GM18526 (cell line): Measurements from ENCODE around the gene TTC16.

Experiments
- POLR2A ChIP-seq: IDR thresholded peaks from 3 replicates; pipeline ENCODE4 v1.6.1; 2011; ENCODE audit not compliant: insufficient read length; ENCODE audit errors: extremely low read depth

The TTC16 gene

DNA sequence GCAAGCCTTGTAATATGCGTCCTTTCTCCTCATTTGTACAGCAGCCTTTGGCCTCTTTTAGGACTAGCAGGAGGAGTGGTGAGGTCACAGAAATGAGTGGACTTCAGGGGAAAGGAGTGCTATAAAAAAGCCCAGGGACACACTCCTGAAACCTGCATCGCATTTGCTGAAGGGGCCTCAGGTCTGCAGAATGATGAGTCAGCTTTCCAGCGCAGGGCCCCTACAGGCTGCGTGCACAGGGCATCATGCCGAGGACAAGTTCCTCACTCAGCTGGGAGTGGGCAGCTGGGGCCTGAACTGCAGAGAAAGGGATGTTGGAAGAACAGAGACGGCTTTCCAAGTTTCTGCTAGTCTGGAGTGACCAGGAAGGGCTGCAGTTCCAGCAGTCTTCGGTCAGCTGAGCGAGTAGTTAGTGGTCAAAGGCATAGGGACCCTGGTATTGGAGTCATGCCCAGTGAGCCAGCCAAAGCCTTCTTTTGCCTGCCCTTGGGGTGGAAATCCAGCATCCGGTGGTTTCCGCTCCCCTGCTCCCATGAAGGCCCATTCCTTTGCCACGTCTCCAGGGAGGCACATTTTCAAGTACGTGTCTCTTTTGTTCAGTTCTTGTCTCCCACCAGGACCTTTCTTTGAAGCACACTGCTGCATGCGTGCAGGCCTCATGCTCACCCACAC lies 26.4 kb upstream of the TTC16 start:
- no peak for TF ChIP-seq POLR2A

- no peak for TF ChIP-seq POLR2A
Observed at GRCh38 chr9:127690735-127691134, 25.1 kb upstream of the TTC16 start.

DNA sequence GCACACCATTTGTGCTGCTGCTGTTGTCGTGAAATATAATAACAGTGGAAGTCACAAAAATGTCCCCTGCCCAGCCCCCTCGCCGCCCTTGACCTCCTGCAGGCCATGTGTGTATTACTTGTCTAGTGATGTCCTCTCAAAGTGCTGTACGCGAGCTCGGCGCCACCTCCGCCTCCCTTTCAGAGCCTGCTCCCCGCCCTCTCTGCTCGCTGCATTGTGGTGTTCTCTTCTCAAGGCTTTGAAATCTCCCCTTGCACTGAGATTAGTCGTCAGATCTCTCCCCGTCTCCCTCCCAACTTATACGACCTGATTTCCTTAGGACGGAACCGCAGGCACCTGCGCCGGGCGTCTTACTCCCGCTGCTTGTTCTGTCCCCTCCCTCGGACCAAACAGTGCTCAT lies 23.8 kb upstream of the TTC16 start:
- no peak for TF ChIP-seq POLR2A

DNA sequence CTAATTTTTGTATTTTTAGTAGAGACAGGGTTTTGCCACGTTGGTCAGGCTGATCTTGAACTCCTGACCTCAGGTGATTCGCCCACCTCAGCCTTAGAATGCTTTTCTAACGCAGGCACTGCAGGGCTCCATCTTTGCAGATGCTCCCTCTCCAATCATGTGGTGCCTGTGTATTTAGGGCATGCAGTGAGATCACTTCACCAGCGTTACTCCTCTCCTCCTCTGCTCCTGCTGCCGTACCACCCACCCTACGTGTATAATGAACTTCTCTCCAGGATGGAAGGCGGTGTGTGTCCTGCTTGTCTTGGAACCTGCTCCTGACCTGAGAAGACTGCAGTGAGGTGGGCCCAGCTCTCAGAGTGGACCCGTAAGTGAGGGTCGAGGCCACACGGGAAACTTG lies 22.7 kb upstream of the TTC16 start:
- no peak for TF ChIP-seq POLR2A

DNA sequence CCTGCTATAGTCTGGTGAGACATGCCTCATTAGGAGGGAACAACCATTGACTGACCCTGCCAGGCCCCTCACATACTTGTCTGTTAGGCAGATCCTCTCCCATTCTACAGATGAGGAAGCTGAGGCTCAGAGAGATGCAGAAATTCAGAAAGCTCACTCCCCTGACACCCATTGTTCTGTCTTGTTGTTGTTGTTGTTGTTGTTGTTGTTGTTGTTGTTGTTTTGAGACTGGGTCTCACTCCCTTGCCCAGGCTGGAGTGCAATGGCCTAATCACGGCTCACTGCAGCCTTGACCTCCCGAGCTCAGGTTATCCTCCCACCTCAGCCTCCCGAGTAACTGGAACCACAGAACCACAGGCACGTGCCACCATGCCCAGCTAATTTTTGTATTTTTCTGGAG lies 22.2 kb upstream of the TTC16 start:
- no peak for TF ChIP-seq POLR2A

GRCh38 chr9:127694890-127695720 lies 20.8 kb upstream of the TTC16 start:
- no peak for TF ChIP-seq POLR2A

DNA sequence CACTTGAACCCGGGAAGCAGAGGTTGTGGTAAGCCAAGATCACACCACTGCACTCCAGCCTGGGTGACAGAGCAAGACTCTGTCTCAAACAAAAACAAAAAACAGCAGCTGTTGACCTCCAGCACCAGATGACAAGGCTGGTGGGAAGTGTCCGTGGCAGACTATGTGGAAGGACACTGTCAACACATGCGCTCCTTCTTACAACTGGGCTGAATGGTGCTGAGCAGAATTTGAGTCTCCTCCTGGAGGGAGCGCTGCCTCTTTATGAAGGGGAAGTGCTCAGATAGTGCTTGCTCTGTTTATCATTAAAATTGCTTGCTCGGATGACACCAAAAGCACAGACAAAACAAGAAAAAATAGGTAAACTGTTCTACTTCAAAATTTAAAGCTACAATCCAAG lies 18.3 kb upstream of the TTC16 start:
- TF ChIP-seq POLR2A = no peak

DNA sequence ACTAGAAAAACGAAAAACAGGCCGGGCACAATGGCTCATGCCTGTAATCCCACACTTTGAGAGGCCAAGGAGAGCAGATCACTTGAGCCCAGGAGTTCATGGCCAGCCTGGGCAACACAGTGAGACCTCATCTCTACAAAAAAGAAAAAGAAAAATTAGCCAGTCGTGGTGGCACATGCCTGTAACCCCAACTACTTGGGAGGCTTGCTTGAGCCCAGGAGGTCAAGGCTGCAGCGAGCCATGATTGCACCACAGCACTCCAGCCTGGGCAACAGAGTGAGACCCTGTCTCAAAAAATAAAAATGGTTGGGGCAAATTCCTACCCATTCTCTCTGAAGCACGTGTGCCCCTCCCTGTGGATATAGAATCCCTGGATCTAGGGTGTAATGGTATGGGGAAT lies 17.5 kb upstream of the TTC16 start:
- TF ChIP-seq POLR2A = no peak

DNA sequence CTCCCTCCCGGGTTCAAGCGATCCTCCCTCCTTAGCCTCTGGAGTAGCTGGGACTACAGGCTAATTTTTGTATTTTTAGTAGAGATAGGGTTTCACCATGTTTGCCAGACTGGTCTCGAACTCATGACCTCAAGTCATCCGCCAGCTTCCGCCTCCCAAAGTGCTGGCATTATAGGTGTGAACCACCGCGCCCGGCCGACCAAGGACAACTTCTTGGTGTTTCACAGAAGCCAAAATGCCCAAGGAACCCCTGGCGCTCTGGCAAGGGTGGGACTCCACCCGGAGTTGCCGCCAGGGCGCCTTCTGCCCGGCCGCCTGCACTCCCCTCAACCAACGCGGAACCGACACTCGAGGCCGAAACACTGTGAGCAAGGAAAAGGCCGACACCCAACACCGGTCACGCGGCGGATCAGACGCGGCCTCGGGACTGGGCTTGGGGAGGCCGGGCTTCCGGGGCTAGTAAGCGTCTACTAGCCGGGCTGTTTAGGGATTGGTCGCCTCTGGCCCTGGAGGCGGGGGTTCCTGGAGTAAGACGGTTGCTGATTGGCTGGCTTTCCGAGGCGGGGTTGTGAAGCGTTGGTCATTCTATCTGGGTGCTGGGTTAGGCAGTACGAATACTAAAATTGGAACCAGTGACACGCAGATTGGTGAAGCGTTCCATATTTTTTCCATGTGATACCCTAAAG lies 16.8 kb upstream of the TTC16 start:
- TF ChIP-seq POLR2A = peak; percentile 48

GRCh38 chr9:127700140-127700539 lies 15.7 kb upstream of the TTC16 start:
- TF ChIP-seq POLR2A = no peak

GRCh38 chr9:127700594-127701255 lies 15.2 kb upstream of the TTC16 start:
- no peak for TF ChIP-seq POLR2A

DNA sequence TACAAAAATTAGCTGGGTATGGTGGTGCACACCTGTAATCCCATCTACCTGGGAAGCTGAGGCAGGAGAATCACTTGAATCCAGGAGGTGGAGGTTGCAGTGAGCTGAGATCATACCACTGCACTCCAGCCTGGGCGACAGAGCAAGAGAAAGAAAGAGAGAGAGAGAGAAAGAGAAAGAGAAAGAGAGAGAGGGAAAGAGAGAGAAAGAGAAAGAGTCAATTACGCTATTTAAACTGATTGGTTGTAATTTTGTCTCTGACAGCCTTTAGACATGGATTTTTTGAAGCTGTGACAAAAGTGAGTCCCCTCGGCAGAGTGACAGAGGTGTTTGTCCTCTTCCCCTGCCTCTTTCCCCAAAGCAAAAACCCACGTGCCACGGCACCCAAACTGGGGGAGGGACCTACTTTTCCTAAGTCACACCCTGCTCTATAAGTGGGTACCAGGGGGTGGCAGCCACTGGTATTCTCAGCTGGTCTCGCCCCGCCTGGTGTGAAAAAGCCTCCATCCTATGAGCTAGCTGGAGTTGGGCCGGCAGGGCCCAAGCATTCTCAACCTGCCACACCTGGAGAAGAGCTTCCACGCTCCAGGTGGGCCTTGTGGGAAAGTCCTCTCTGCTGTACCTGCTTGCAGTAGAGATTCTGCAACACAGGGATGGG lies 12.5 kb upstream of the TTC16 start:
- TF ChIP-seq POLR2A = no peak

DNA sequence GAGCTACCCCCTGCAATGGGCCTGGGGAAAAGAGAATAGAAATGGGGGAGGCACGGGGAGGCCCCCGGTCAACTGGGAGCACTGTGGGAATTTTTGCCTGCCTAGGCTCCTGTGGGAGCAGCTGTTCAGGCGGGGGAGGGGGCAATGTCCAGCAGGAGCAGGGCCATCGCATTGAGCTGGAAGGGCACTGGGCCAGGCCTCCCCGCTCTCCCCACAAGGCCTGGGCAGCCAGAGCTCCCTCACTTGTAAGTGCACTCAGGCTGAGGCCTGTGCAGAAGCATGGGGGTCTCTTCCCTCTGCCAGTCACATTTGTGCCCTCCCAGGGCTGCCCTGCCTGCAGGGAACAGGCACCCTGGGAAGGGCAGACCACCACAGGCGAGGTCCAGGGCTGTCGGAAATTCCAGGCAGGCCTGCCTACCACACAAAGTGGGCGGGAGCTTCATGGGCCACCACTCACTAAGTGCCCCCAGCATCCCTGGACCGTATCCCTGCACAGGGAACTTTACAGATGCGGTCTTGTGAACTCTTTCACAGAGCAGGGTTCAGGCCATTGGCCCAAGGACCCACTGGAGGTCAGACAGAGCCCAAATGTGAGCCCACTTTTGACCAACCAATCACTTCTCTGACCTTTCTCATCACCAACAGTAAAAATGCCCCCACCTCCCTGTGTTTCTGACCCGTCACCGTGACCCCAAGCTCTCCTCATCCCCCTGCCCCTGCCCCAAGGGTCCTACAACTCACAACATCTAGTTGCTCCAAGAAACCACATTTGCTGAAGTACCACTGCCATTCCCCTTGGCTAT lies 10.1 kb upstream of the TTC16 start:
- TF ChIP-seq POLR2A = no peak

DNA sequence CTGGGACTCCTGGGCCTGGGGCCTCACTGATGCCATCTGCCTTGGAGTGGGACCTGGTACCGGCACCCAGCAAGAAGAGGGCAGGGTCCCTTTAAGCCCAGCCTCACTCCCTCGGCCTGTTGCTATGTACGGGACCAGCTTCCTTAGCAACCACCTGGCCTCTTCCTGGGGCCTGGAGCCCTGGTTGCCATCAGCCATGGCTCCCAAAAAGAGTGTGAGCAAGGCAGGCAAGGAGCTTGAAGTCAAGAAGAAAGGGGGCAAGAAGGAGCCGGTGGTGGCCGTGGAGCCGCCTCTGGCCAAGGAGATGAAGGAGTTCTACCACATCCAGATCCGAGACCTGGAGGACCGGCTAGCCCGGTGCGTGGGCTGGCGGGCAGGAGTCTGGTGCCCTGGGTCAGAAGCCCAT lies 9.0 kb upstream of the TTC16 start, which contains the start of gene CFAP157:
Gene CFAP157 (plus strand): TSS at position 153 of the 406 bp plus-strand sequence. CDS start 44 bp downstream, at position 197.
- no peak for TF ChIP-seq POLR2A
